ENCODE data around the gene ADAMTS17. TPM values are rescaled to one million over a fixed set of nuclear protein-coding genes. Genes with fewer than 3 reads are reported as not detected.

ADAMTS17 gene
- total RNA-seq, 1 donor from 2014 or later, result 4.8 TPM

DNA sequence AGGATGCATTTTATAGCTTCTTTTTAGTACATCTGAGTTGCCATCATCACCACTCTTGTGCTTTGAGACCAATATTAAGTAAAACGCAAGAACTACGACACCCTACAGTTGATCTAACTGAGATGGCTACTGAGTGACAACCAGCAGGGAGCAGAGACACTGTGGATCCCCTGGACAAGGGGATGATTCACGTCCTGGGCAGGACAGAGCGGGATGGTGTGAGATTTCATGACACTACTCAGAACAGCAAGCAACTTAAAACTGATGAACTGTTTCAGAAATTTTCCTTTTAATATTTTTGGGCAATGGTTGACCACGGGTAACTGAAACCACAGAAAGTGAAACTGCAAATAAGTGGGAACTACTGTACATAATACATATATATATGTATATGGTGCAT is 299.2 kb downstream of the ADAMTS17 start:
- Mint-ChIP-seq H3K27ac (ENCODE audit: unreplicated experiment) (no peak overlapping the region), H3K4me3 (ENCODE audit: unreplicated experiment) (no peak overlapping the region), H3K36me3 (ENCODE audit: low read depth, unreplicated experiment) (peaks cover 4% of the 10 kb centered on the region), H3K4me1 (ENCODE audit: unreplicated experiment) (no peaks in the 10 kb centered on the region), H3K9me3 (ENCODE audit: unreplicated experiment) (no peaks in the 10 kb centered on the region), H3K27me3 (ENCODE audit: unreplicated experiment) (no peaks in the 10 kb centered on the region)
- DNase-seq (ENCODE audit: low spot score), result no peak
- TF ChIP-seq, protein P1, sequence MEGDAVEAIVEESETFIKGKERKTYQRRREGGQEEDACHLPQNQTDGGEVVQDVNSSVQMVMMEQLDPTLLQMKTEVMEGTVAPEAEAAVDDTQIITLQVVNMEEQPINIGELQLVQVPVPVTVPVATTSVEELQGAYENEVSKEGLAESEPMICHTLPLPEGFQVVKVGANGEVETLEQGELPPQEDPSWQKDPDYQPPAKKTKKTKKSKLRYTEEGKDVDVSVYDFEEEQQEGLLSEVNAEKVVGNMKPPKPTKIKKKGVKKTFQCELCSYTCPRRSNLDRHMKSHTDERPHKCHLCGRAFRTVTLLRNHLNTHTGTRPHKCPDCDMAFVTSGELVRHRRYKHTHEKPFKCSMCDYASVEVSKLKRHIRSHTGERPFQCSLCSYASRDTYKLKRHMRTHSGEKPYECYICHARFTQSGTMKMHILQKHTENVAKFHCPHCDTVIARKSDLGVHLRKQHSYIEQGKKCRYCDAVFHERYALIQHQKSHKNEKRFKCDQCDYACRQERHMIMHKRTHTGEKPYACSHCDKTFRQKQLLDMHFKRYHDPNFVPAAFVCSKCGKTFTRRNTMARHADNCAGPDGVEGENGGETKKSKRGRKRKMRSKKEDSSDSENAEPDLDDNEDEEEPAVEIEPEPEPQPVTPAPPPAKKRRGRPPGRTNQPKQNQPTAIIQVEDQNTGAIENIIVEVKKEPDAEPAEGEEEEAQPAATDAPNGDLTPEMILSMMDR (IDR thresholded peaks at IDR 0.05; ENCODE audit: unreplicated experiment), result no peak

DNA sequence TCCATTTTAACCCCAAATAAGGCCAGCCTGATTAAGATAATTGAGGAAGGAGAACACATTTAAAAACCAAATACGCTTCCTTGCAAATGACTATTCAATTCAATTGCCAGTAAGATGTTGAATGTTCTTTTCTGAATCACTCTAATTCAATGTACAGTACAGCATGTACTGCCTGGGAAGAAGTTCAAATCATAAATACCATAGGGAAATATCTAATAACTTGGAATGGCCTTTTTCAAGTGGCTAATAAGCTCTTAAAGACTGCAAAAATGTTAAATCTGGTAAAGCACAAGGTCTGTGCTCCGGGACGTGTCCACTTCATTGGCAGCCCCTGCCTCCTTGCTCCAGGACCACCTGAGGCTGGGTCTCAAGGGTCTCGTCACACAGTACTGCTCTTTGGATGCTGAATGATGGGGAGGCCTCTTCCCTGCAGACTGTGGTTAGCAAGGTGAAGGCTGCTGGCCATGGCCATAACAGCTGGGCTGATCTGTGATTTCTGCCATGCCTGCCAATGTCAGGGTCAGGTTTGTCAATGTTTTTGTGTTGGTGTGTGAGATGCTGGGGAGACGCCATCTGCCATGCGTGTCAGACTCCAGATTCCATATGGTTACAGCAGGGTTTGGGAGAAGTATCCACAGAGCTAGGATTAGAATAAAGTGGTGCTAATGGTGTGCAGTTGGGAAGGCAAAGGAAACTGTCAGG is 300.5 kb downstream of the ADAMTS17 start:
- H3K4me1 Mint-ChIP-seq (ENCODE audit: unreplicated experiment), result no peaks in the 10 kb centered on the region
- H3K4me3 Mint-ChIP-seq (ENCODE audit: unreplicated experiment), result no peak overlapping the region

DNA sequence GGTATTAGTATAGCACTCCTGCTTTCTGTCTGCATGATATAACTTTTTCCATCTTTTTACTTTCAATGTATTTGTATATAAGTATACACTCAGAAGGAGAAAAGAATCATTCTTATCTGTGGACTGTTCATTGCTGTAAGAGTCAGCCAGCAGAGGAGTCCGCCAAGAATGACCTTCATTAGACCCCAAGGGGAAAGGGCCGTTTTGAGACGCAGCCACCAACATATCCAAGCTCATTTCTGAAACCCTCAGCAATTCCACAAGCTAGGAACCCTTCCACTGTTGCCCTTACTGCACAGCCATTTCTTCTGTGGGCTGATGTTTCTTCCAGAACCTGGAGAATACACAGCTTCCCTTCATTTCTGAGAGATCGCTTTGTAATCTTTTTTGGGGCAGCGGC is 301.8 kb downstream of the ADAMTS17 start:
- Mint-ChIP-seq H3K27ac (ENCODE audit: unreplicated experiment) (no peak overlapping the region), H3K4me3 (ENCODE audit: unreplicated experiment) (no peak overlapping the region), H3K9me3 (ENCODE audit: unreplicated experiment) (no peaks in the 10 kb centered on the region), H3K36me3 (ENCODE audit: low read depth, unreplicated experiment) (no peaks in the 10 kb centered on the region), H3K4me1 (ENCODE audit: unreplicated experiment) (no peaks in the 10 kb centered on the region), H3K27me3 (ENCODE audit: unreplicated experiment) (no peaks in the 10 kb centered on the region)
- DNase-seq (ENCODE audit: low spot score), result no peak
- TF ChIP-seq, protein P1 (IDR thresholded peaks at IDR 0.05; ENCODE audit: unreplicated experiment), result no peak

More for the DNA sequence above, 300.5 kb downstream of the ADAMTS17 start:
- TF ChIP-seq, protein P1 (IDR thresholded peaks at IDR 0.05; ENCODE audit: unreplicated experiment), result no peak
- H3K27ac Mint-ChIP-seq (ENCODE audit: unreplicated experiment), result no peak overlapping the region
- H3K27me3 Mint-ChIP-seq (ENCODE audit: unreplicated experiment), result no peaks in the 10 kb centered on the region
- H3K9me3 Mint-ChIP-seq (ENCODE audit: unreplicated experiment), result no peaks in the 10 kb centered on the region
- DNase-seq (ENCODE audit: low spot score), result no peak
- no peaks in the 10 kb centered on the region for H3K36me3 Mint-ChIP-seq (ENCODE audit: low read depth, unreplicated experiment)

DNA sequence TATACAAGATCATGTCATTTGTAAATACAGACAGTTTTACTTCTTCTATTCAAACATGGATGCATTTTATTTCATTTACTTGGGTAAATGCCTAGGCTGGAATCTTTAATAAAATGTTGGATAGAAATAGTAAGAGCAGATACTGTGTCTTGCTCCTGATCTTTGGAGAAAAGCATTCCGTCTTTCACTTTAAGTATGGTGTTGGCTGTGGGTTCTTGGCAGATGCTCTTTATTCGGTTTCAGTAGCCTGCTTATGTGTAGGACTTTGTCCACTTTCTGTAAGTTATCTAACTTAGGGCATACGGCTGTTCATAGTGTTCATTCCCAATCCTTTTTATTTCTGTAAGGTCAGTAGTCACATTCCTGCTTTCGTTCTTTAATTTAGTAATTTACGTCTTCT is 303.0 kb downstream of the ADAMTS17 start:
- Mint-ChIP-seq H3K4me1 (ENCODE audit: unreplicated experiment) (no peaks in the 10 kb centered on the region), H3K9me3 (ENCODE audit: unreplicated experiment) (no peaks in the 10 kb centered on the region), H3K27me3 (ENCODE audit: unreplicated experiment) (no peaks in the 10 kb centered on the region), H3K27ac (ENCODE audit: unreplicated experiment) (no peak overlapping the region), H3K4me3 (ENCODE audit: unreplicated experiment) (no peak overlapping the region), H3K36me3 (ENCODE audit: low read depth, unreplicated experiment) (no peaks in the 10 kb centered on the region)
- TF ChIP-seq, protein P1 (IDR thresholded peaks at IDR 0.05; ENCODE audit: unreplicated experiment), result no peak
- no peak for DNase-seq (ENCODE audit: low spot score)

DNA sequence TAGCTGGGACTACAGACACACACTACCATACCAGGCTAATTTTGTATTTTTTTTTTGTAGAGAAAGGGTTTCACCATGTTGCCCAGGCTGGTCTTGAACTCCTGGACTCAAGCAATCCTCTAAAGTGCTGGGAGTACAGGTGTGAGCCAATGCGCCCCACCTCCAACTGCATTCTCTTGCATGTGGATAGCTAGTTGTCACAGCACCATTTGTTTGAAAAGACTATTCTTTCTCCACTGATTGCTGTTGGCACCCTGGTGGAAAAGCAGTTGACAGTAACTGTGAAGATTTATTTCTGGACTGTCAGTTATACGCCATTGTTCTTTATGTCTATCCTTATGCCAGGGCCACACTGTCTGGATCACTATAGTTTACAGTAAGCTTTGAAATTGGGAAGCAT is 303.9 kb downstream of the ADAMTS17 start:
- Mint-ChIP-seq H3K27me3 (ENCODE audit: unreplicated experiment) (no peaks in the 10 kb centered on the region), H3K27ac (ENCODE audit: unreplicated experiment) (no peak overlapping the region), H3K9me3 (ENCODE audit: unreplicated experiment) (no peaks in the 10 kb centered on the region), H3K4me1 (ENCODE audit: unreplicated experiment) (no peaks in the 10 kb centered on the region), H3K36me3 (ENCODE audit: low read depth, unreplicated experiment) (no peaks in the 10 kb centered on the region), H3K4me3 (ENCODE audit: unreplicated experiment) (no peak overlapping the region)
- TF ChIP-seq, protein P1 (IDR thresholded peaks at IDR 0.05; ENCODE audit: unreplicated experiment), result no peak
- no peak for DNase-seq (ENCODE audit: low spot score)
